GM20000 (cell line): ENCODE results near the gene CLMP.

ENCODE experiments used
- DNase-seq: peaks from one replicate; pipeline ENCODE4 v3.0.0; 2012; ENCODE audit warnings: low spot score
- CTCF ChIP-seq: IDR thresholded peaks from 2 replicates; pipeline ENCODE4 v1.5.1; 2012; ENCODE audit warnings: mild to moderate bottlenecking, control low read depth; ENCODE audit errors: extremely low read depth, missing control alignments

CLMP gene

GRCh38 chr11:123228496-123229163 lies 33.6 kb upstream of the CLMP start:
- TF ChIP-seq CTCF = no peak
- DNase-seq = no peak

- DNase-seq = no peak
- no peak for TF ChIP-seq CTCF
Measured at GRCh38 chr11:123227763-123228495, 32.9 kb upstream of the CLMP start.

- DNase-seq = no peak
- TF ChIP-seq CTCF = no peak
Measured at GRCh38 chr11:123221584-123221983, 26.5 kb upstream of the CLMP start.

DNA sequence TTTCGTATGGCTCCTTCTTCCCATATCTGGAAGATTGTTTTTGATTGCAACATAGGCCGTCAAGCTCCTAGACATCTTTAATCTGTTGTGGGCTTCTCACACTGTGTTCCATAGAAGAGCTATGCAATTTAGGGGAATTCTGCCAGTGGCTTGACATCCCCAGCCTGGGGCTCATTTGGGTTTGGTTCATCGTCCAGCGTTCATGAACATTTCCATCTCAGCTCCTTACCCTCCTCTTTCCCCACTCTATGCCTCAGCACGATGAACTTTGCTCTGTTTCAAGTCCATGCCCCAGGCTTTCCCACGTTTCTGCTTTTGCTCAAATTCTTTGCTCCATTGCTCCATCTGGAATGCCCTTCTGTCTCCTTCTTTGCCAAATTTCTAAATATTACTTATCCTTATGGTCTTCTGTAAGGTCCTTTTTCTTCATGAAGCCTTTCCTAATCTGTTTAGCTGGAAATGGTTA lies 26.1 kb upstream of the CLMP start:
- no peak for DNase-seq

GRCh38 chr11:123219066-123219690 lies 24.1 kb upstream of the CLMP start:
- TF ChIP-seq CTCF = no peak
- DNase-seq = no peak

More for the DNA sequence above, 26.1 kb upstream of the CLMP start:
- no peak for TF ChIP-seq CTCF

GRCh38 chr11:123218451-123218850 lies 23.4 kb upstream of the CLMP start:
- DNase-seq = no peak
- TF ChIP-seq CTCF = no peak

GRCh38 chr11:123217897-123218296 lies 22.8 kb upstream of the CLMP start:
- TF ChIP-seq CTCF = no peak
- DNase-seq = no peak
